ENCODE data around the gene PRIMA1. TPM values are rescaled to one million over a fixed set of nuclear protein-coding genes. Genes with fewer than 3 reads are reported as not detected.

Gene PRIMA1
- total RNA-seq, 6 donors from 2014 or later = under 0.01 to 1.8 (median 0.62) TPM

DNA sequence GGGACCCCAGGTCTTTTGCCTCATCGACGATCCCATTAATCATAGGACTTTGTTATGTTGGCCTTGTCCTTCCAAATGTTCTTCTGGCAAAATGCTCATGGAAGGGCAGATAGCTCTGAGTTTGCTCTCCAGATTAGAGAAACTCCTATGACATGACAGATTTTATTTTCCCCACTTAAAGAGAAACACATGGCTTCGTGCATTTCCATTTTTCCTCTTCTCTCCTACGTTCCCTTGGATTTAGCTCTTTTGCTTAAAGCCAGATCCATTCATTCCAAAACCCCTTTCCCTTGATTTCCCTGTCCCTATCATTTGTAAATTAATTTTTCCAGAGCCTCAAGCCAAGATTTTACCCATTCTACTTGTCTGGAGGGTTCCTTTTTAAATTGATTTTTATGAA lies 2.9 kb downstream of the PRIMA1 start:
- 70 to 73% methylated on average over 4 of the region's 4 CpGs for WGBS, 2 donors
- peaks cover 0 to 22% (median 11%) of the 10 kb centered on the region in 4 donors for H3K4me1 ChIP-seq
- H3K4me3 ChIP-seq = no peak overlapping the region
- H3K9me3 ChIP-seq = no peaks in the 10 kb centered on the region
- TF ChIP-seq EP300 (IDR thresholded peaks at IDR 0.05) = no peak
- H3K27ac ChIP-seq = no peak overlapping the region
- no peak for ATAC-seq (ENCODE audit: low FRiP score in 2 of 2)
- peaks cover 0 to 21% (median 4%) of the 10 kb centered on the region in 4 donors for H3K27me3 ChIP-seq
- DNase-seq = no peak
- H3K36me3 ChIP-seq = no peaks in the 10 kb centered on the region

DNA sequence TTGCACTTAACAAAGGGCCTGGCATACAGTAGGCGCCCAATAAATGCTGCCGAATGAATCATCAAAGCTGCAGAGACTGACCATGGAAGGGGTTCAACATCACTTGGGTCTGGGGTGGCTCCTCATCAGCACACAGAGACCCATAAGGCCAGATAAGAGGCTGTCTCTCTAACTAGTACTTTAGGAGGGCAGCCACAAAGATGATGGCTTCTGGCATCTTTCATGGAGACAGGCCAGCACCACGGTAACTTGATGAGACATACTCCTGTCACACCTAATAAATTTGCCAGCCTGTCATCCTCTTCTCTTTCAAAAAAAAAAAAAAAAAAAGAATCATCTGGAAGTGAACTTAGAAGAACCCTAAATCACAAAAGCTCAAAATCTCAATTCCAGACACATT lies 3.4 kb downstream of the PRIMA1 start:
- no peak overlapping the region for H3K27ac ChIP-seq
- H3K4me3 ChIP-seq = no peak overlapping the region
- H3K4me1 ChIP-seq = peaks cover 0 to 22% (median 11%) of the 10 kb centered on the region in 4 donors
- TF ChIP-seq, protein P1, sequence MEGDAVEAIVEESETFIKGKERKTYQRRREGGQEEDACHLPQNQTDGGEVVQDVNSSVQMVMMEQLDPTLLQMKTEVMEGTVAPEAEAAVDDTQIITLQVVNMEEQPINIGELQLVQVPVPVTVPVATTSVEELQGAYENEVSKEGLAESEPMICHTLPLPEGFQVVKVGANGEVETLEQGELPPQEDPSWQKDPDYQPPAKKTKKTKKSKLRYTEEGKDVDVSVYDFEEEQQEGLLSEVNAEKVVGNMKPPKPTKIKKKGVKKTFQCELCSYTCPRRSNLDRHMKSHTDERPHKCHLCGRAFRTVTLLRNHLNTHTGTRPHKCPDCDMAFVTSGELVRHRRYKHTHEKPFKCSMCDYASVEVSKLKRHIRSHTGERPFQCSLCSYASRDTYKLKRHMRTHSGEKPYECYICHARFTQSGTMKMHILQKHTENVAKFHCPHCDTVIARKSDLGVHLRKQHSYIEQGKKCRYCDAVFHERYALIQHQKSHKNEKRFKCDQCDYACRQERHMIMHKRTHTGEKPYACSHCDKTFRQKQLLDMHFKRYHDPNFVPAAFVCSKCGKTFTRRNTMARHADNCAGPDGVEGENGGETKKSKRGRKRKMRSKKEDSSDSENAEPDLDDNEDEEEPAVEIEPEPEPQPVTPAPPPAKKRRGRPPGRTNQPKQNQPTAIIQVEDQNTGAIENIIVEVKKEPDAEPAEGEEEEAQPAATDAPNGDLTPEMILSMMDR (IDR thresholded peaks at IDR 0.05) = no peak
- TF ChIP-seq POLR2AphosphoS5 (IDR thresholded peaks at IDR 0.05) (no peak), POLR2A (IDR thresholded peaks at IDR 0.05) (no peak), EP300 (IDR thresholded peaks at IDR 0.05) (no peak)
- peaks cover 0 to 20% (median 3%) of the 10 kb centered on the region in 4 donors for H3K27me3 ChIP-seq
- H3K36me3 ChIP-seq = no peaks in the 10 kb centered on the region
- H3K9me3 ChIP-seq = no peaks in the 10 kb centered on the region
- DNase-seq = no peak
- ATAC-seq (ENCODE audit: low FRiP score in 2 of 2) = no peak
- WGBS, 2 donors = 33 to 54% methylated on average over 1 to 3 of the region's 3 CpGs

DNA sequence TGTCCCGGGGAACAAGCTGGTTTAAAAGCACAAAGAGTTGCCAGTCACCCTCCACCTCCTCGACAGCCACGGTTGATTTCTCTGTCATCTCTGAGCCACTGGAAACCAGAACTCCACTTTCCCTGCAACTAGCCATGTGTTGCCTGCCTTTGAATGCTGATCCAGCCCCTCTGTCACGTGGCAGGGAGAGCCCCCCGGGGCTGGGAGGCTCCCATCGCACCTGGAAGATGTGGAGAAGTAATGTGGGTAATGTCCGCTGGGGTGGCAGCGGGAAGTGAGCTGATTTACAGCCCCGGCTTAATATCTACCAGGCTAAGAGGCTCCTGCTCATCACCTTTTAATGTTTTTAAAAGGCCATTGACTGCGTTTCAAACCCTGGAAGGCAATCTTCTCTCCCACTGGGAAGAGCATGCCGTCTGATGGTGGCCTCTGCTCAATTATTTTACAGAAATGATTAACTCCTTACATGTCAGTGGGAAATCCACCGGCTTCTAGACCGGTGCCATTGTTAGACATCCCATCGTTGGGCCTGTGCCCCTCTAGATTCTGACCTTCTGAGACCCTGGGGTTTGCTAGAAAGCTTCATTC lies 7.4 kb downstream of the PRIMA1 start:
- H3K9me3 ChIP-seq = no peaks in the 10 kb centered on the region
- 70 to 71% methylated on average over 8 to 14 of the region's 14 CpGs for WGBS, 2 donors
- TF ChIP-seq POLR2A (IDR thresholded peaks at IDR 0.05) = no peak
- TF ChIP-seq, protein P1 (IDR thresholded peaks at IDR 0.05) = no peak
- TF ChIP-seq POLR2AphosphoS5 (IDR thresholded peaks at IDR 0.05) = no peak
- no peak for TF ChIP-seq EP300 (IDR thresholded peaks at IDR 0.05)
- no peak overlapping the region for H3K27ac ChIP-seq
- no peak overlapping the region for H3K4me3 ChIP-seq
- no peaks in the 10 kb centered on the region for H3K4me1 ChIP-seq
- ATAC-seq (ENCODE audit: low FRiP score in 2 of 2) (no peak), DNase-seq (no peak)
- no peaks in the 10 kb centered on the region for H3K27me3 ChIP-seq
- no peaks in the 10 kb centered on the region for H3K36me3 ChIP-seq

DNA sequence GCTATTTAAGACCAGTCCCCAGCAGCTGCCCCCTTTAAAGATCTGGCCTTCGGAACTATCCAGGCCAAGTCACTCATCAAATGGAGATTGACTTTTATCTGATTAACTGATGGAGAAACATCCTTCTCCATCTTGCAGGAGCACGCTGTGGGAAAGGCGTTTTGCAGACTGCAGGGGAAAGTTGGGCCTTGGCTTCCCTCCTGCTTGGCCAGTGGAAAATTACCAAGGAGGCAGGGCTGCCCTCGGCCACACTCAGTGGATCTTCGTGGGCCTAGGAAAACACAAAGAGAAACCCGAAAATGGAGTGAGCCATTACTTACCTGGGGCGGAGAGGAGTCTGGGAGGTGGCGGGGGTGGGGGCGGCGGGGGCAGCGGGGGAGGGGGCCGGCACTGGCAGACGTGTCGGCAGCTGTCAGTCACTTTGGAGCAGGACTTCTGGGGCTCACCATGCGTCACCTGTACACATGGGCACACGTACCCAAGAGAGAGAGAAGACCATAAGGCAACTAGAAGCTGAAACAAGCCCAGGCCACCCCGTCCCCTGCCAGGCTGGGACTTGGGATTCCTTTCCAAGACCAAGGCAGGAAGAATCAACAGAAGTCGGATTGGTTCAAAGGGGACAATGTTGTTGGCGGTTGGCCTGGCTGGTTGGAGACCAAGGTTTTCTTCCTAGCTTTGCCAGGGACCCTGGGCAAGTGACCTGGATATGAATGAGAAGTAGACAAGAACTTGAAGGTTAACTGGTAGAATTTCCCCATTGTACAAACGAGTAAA lies 9.2 kb downstream of the PRIMA1 start:
- Histone ChIP-seq H3K4me1 (no peaks in the 10 kb centered on the region), H3K27ac (no peak overlapping the region), H3K4me3 (no peak overlapping the region), H3K27me3 (no peaks in the 10 kb centered on the region), H3K36me3 (no peaks in the 10 kb centered on the region), H3K9me3 (no peaks in the 10 kb centered on the region)
- WGBS, 2 donors = 64 to 77% methylated on average over 14 to 20 of the region's 20 CpGs
- TF ChIP-seq, protein P1 (IDR thresholded peaks at IDR 0.05) = no peak
- no peak for TF ChIP-seq POLR2A (IDR thresholded peaks at IDR 0.05)
- no peak for TF ChIP-seq EP300 (IDR thresholded peaks at IDR 0.05)
- TF ChIP-seq POLR2AphosphoS5 (IDR thresholded peaks at IDR 0.05) = no peak
- ATAC-seq (ENCODE audit: low FRiP score in 2 of 2) (no peak), DNase-seq (no peak)

DNA sequence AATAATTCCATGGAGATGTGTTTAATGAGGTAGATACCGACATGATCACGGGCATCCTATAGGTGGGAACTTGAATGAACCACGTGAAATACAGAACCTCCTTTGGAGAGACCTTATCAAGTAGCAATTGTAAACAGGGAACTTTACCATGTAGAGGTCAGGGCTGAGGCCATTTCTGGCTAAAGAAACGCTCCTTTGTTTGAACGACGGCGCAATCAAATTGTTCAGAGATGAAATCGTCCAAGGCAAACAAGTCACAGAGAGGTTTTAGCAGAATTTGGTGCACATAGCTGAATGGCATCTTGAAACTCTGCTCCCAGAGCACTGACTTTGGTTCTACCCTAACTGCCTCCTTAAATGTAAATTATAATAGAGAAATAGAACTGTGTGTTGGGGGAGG lies 9.8 kb downstream of the PRIMA1 start:
- ATAC-seq (ENCODE audit: low FRiP score in 2 of 2) = no peak
- Histone ChIP-seq H3K4me1 (no peaks in the 10 kb centered on the region), H3K27ac (no peak overlapping the region), H3K36me3 (no peaks in the 10 kb centered on the region), H3K27me3 (no peaks in the 10 kb centered on the region), H3K4me3 (no peak overlapping the region), H3K9me3 (no peaks in the 10 kb centered on the region)
- no peak for DNase-seq
- 52 to 54% methylated on average over 8 of the region's 8 CpGs for WGBS, 2 donors
- no peak for TF ChIP-seq POLR2AphosphoS5 (IDR thresholded peaks at IDR 0.05)
- no peak for TF ChIP-seq EP300 (IDR thresholded peaks at IDR 0.05)
- TF ChIP-seq, protein P1 (IDR thresholded peaks at IDR 0.05) = no peak
- TF ChIP-seq POLR2A (IDR thresholded peaks at IDR 0.05) = no peak
